ENCODE data around the gene STAT3. TPM values are rescaled to one million over a fixed set of nuclear protein-coding genes. Genes with fewer than 3 reads are reported as not detected.
"Not testable (repeated sequence)": the region's sequence is repeated elsewhere in the genome, so short reads cannot be mapped to it uniquely, and the experiment has no call there.

STAT3 gene
- total RNA-seq, 1 donor from 2014 or later = 26.5 TPM

GRCh38 chr17:42387661-42388380, 421 bp downstream of the STAT3 start:
- FAIRE-seq (no peak), DNase-seq (ENCODE audit: low spot score in 2 of 2) (no peak)

- FAIRE-seq (no peak), DNase-seq (ENCODE audit: low spot score in 2 of 2) (no peak)
These were observed 1.2 kb downstream of the STAT3 start for GRCh38 chr17:42386777-42387657.

DNA sequence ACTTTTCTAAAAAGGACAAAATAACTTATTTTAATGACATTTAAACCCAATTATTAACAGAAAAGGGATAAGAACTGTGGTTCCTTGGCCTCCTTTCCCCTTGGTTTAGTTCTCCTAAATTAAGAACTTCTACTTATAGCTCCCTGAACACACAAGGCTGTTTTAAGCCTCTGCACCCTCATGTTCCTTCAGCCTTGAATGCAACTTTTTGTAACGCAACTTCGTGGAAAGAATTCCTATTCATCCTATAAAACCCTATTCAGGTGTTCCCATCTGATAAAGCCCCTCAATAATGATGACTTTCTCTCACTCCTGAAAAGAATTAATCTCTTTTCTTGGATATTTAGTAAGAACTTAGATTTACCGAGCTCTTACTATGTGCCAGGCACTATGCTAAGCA, 6.3 kb downstream of the STAT3 start:
- FAIRE-seq = no peak
- DNase-seq (ENCODE audit: low spot score in 2 of 2) = no peak

DNA sequence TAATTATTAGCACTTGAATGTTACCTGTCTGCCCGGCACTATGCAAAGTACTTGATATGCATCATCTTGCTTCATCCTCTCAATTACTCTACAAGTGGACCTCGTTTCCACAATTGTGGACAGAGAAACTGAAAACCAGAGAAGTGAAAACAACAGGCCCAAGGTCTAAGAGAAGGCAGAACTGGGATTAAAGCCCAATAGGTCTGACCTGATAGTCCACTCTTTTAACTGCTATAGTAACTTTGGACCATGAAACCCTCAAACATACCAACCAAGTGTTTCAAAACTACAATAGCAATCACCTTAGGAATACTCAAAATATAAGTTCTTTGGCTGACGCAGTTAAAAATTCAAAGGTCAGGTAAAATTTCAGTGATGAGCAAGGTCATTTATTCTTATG, 7.3 kb downstream of the STAT3 start:
- no peak for FAIRE-seq
- no peak for DNase-seq (ENCODE audit: low spot score in 2 of 2)

GRCh38 chr17:42378959-42379594, 9.2 kb downstream of the STAT3 start:
- no peak for DNase-seq (ENCODE audit: low spot score in 2 of 2)
- FAIRE-seq = no peak

DNA sequence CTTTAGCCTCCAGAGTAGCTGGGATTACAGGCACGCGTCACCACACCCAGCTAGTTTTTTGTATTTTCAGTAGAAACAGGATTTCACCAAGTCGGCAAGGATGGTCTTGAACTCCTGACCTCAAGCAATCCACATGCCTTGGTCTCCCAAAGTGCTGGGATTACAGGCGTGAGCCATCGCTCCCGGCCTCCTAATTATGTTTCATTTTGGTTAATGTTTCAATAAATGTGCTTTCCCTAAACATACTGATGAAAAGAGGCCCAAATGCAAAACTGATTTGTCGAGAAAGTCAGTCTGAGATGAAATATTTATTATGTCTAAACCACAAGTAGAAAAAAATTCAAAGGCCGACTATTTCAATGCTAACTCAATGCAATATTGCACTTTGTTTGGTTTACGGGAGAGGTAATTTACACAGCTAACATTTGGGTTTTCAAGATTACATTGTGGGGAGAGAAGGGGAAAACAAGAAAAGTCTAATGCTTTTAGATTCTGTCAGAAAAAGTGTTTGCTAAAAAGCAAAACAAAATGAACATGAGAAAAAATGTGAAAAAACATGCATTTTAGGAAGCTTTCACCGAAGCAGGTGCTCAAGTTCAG, 9.8 kb downstream of the STAT3 start:
- FAIRE-seq = no peak

DNA sequence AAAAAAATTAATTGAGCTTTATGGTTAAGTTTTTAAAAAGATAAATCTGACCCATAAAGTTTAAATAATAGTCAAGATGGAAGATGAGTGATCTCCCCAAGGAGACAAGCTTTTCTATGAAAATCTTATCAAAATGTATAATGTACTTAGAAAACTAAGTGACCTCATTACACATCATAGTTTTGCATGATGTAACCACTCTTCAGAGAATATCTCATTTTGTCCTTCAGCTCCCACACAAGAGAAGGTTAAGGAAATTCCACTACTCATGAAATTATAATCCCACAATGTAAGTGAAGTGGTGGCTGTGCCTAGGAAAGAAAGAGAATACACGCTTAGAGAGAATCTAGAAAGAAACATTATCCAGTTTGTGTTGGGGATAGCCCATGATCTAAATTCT, 14.3 kb downstream of the STAT3 start:
- DNase-seq (ENCODE audit: low spot score in 2 of 2) (no peak), FAIRE-seq (no peak)

More for the DNA sequence above, 9.8 kb downstream of the STAT3 start:
- no peak for DNase-seq (ENCODE audit: low spot score in 2 of 2)

DNA sequence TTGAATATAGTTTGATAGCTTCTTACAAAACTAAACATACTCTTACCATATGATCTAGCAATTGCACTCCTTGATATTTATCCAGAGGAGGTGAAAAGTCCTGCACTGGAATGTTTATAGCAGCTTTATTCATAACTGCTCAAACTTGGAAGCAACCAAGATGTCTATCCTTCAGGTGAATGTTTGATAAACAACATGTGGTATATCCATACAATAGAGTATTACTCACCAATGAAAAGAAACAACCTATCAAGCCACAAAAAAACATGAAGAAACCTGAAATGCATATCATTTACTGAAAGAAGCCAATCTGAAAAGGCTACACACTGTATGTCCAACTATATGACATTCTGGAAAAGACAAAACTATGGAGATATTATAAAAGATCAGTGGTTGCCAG, 16.1 kb downstream of the STAT3 start:
- DNase-seq (ENCODE audit: low spot score in 2 of 2) = no peak
- no peak for FAIRE-seq

GRCh38 chr17:42368797-42369561, 19.3 kb downstream of the STAT3 start:
- FAIRE-seq; DNase-seq (ENCODE audit: low spot score in 2 of 2): not testable (repeated sequence)

- not testable (repeated sequence) for DNase-seq (ENCODE audit: low spot score in 2 of 2); FAIRE-seq
These were observed 19.9 kb downstream of the STAT3 start for GRCh38 chr17:42368310-42368709.

- DNase-seq (ENCODE audit: low spot score in 2 of 2); FAIRE-seq: not testable (repeated sequence)
These were observed 21.8 kb downstream of the STAT3 start for GRCh38 chr17:42366176-42367023.

GRCh38 chr17:42365136-42365535, 23.1 kb downstream of the STAT3 start:
- FAIRE-seq = no peak

GRCh38 chr17:42363767-42364585, 24.3 kb downstream of the STAT3 start:
- DNase-seq (ENCODE audit: low spot score in 2 of 2) (no peak), FAIRE-seq (no peak)

More at GRCh38 chr17:42365136-42365535, 23.1 kb downstream of the STAT3 start:
- DNase-seq (ENCODE audit: low spot score in 2 of 2) = no peak

DNA sequence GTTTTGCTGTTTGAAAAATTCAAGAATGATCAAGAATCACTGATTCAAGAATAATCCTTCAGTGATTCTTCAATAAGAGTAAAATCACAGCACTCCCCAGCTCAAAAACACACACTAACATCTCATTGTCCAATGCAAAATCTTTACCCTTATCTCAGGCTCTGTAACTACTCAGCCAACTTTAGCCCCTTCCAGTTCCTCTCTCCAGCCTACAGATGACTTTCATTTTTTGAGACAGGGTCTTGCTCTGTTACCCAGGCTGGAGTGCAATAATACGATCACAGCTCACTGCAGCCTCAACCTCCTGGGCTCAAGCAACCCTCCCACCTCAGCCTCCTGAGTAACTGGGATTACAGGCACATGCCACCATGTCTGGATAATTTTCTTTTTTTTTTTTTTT, 25.0 kb downstream of the STAT3 start:
- DNase-seq (ENCODE audit: low spot score in 2 of 2) (no peak), FAIRE-seq (no peak)

- FAIRE-seq = no peak
- DNase-seq (ENCODE audit: low spot score in 2 of 2) = no peak
These were observed 25.8 kb downstream of the STAT3 start for GRCh38 chr17:42362245-42362961.

DNA sequence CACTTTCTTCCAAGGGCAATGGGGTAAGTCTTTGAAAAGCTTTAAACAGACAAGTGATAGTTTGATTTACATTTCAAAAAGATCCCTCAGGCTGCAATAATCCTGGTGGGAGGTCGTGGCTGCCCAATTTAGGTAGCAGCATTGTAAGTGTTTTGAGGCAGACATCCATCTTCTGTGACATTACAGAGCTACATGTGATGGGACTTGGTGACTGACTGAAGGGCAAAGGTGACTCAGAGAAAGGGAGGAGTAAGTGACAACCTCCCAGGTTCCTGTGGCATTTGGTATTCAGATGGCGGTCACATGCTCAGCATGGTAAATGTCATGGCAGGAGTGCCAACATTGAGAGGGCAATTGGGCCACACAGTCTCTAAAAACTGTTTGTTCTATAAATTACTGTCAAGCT, 26.5 kb downstream of the STAT3 start:
- DNase-seq (ENCODE audit: low spot score in 2 of 2) (no peak), FAIRE-seq (no peak)

- not testable (repeated sequence) for DNase-seq (ENCODE audit: low spot score in 2 of 2); FAIRE-seq
These were observed 27.9 kb downstream of the STAT3 start for GRCh38 chr17:42360388-42360787.

Measured in frontal cortex (tissue), 4 donors.